ENCODE data around the gene FBLN2. TPM values are rescaled to one million over a fixed set of nuclear protein-coding genes. Genes with fewer than 3 reads are reported as not detected.

The FBLN2 gene
- total RNA-seq, 1 experiment from 2014 or later, result 33.6 TPM

- DNase-seq, result peak; percentile 86
- Histone ChIP-seq H3K36me3 (no peaks in the 10 kb centered on the region), H3K9me3 (0 out of 2 replicates have a peak, but pooled peaks cover 2% of the 10 kb centered on the region), H3K4me3 (no peak overlapping the region), H3K27me3 (no peaks in the 10 kb centered on the region)
These were observed 11.0 kb upstream of the FBLN2 start for GRCh38 chr3:13537909-13538296.

DNA sequence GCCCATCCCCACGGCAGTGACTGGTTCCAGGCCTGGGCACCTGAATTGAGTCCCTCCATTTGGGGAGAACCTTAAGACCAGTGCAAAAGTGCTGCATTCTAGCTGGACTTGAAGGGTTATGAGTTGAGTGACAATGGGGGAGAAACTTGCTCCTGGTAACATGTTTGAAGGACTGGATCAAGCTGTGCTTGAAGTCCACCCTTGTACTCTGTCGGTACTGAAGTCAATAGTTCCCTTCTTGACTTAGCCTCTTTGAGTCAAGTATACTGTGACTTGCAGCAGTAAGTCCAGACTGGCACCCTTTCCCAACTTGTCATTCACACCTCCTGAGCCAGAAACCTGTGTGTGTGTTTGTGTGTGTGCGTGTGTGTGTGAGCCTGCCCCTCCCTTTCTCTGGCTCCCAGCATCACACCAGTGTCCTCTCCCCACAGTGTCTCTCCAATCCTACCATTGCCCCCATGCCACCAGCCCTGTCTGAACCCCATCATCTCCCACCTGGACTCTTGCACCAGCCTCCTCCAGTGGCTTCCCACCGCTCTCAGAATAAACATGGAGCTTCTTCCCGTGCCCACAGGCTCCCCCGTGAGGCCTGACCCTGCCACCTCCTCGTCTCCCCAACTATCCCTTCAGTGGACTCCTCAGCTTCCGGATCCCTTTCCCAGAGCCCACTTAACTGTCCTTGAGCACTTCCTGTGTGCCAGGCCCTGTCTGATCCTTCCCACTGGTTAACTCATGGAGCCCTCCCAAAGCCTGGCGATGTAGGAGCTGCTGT is 10.2 kb upstream of the FBLN2 start:
- no peaks in the 10 kb centered on the region for H3K36me3 ChIP-seq
- H3K4me3 ChIP-seq, result no peak overlapping the region
- H3K9me3 ChIP-seq, result 0 out of 2 replicates have a peak, but pooled peaks cover 2% of the 10 kb centered on the region
- peak; percentile 43 for DNase-seq
- H3K27me3 ChIP-seq, result no peaks in the 10 kb centered on the region

DNA sequence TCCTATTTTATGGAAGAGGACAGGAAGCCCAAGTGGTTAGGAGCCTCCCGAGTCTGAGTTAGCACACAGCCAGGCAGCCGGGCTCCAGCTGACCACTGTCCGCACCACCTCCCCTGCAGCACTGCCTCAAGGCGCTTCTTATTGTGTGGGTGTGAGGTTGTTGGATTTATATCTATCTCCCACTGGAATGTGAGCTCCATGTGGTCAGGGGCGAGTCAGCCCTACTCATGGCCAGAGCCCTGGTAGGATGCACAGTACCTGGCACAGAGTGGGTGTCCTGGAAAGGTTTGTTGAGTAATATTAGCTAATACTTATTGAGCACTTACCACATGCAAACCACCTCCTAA is 9.7 kb upstream of the FBLN2 start:
- 0 out of 2 replicates have a peak, but pooled peaks cover 2% of the 10 kb centered on the region for H3K9me3 ChIP-seq
- H3K27me3 ChIP-seq, result no peaks in the 10 kb centered on the region
- DNase-seq, result peak; percentile 82
- H3K4me3 ChIP-seq, result no peak overlapping the region
- no peaks in the 10 kb centered on the region for H3K36me3 ChIP-seq

DNA sequence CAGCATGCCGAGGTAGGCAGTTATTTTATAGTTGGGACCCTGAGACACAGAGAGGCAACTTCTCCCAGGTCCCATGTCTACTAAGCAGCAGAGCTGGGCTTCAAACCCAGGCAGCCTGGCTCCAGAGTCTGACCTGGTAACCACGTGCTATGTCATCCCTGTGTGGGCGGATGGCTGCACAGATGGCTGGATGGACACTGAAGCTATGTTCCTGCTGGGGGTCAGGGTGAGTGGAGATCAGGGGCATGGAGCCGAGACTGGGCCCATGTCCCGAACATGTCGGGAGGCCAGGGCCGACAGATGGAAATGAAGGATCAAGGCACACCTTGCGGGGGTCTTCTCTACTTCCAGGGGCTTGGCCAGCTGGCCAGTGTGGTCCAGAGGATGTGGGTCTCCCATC is 9.3 kb upstream of the FBLN2 start:
- Histone ChIP-seq H3K27me3 (no peaks in the 10 kb centered on the region), H3K9me3 (0 out of 2 replicates have a peak, but pooled peaks cover 2% of the 10 kb centered on the region), H3K36me3 (no peaks in the 10 kb centered on the region), H3K4me3 (no peak overlapping the region)
- peak; percentile 66 for DNase-seq

GRCh38 chr3:13540297-13540995 is 8.5 kb upstream of the FBLN2 start:
- Histone ChIP-seq H3K36me3 (no peaks in the 10 kb centered on the region), H3K9me3 (0 out of 2 replicates have a peak, but pooled peaks cover 2% of the 10 kb centered on the region), H3K4me3 (no peak overlapping the region), H3K27me3 (no peaks in the 10 kb centered on the region)
- no peak for DNase-seq

GRCh38 chr3:13541691-13542090 is 7.2 kb upstream of the FBLN2 start:
- H3K4me3 ChIP-seq, result no peak overlapping the region
- DNase-seq, result no peak
- 0 out of 2 replicates have a peak, but pooled peaks cover 2% of the 10 kb centered on the region for H3K9me3 ChIP-seq
- H3K27me3 ChIP-seq, result no peaks in the 10 kb centered on the region
- no peaks in the 10 kb centered on the region for H3K36me3 ChIP-seq

DNA sequence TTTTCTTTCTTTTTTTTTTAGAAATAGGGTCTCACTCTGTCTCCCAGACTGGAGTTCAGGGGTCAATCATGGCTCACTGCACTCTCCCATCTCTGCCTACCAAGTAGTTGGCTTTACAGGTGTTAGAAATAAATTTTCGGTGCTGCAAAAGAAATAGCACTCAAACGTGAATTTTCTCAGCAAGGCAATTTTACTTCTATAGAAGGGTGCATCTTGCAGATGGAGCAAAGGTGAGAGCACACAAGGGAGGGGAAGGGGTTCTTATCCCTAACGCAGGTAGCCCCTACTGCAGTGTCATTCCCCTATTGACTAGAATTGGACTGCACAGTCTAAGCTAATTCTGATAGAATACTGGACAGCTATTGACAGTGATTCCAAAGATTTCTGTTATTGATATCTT is 6.8 kb upstream of the FBLN2 start:
- H3K4me3 ChIP-seq, result no peak overlapping the region
- no peak for DNase-seq
- no peaks in the 10 kb centered on the region for H3K27me3 ChIP-seq
- 0 out of 2 replicates have a peak, but pooled peaks cover 2% of the 10 kb centered on the region for H3K9me3 ChIP-seq
- no peaks in the 10 kb centered on the region for H3K36me3 ChIP-seq

DNA sequence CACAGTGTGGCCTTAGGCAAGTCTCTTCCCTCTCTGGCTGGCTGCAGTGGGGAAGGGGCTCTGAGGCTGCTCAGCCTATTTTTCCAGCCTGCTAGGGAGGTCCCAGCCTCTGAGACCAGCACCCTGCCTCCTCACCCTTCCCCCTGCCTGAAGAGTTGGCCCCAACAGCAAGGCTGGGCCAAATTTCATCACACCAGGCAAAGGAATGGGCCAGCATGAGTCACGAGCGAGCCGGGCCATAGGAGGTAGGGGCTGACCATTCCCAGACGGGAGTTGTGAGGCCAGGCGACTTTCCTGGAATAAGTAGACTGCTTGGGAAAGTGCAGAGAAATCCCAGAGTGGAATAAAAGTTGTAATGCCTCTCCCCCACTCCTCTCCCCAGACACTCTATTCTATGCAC is 5.7 kb upstream of the FBLN2 start:
- peak; percentile 93 for DNase-seq
- H3K9me3 ChIP-seq, result 0 out of 2 replicates have a peak, but pooled peaks cover 2% of the 10 kb centered on the region
- H3K36me3 ChIP-seq, result no peaks in the 10 kb centered on the region
- H3K4me3 ChIP-seq, result no peak overlapping the region
- H3K27me3 ChIP-seq, result no peaks in the 10 kb centered on the region

GRCh38 chr3:13544293-13544831 is 4.6 kb upstream of the FBLN2 start:
- Histone ChIP-seq H3K9me3 (0 out of 2 replicates have a peak, but pooled peaks cover 2% of the 10 kb centered on the region), H3K27me3 (no peaks in the 10 kb centered on the region), H3K4me3 (no peak overlapping the region), H3K36me3 (no peaks in the 10 kb centered on the region)
- DNase-seq, result peak; percentile 92

DNA sequence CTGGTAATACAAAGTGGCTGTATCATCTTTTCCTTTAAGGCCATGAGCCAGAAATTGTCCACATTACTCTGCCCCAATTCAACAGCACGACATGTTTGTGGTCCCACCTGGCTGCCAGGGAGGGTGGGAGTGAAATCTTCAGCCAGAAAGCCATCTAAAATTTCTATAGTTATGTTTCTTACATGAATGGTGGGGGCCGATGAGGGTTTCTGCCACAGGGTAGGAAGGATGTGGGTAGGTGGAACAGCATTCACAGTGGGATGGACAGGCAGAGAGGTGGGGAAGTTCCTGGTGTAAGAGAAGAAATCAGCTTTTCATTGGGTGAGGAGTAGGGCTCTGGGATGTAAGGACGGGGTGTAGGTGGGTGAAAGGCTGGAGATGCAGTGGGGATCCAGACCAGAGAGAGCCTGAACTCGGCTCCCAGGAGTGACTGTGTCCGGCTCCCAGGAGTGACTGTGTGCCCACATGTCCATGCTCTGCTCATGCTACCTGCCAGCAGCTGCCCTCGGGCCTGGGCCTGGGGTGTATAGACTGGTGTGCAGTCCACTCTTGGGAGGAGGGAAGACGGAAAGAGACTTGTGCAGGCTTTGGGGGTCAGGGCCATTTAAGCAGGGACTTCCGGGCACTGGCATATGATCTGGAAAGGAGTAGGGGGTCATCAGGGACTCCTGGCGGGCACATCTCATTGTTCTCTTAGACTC is 3.8 kb upstream of the FBLN2 start:
- no peak for DNase-seq
- no peaks in the 10 kb centered on the region for H3K27me3 ChIP-seq
- H3K9me3 ChIP-seq, result 0 out of 2 replicates have a peak, but pooled peaks cover 2% of the 10 kb centered on the region
- H3K36me3 ChIP-seq, result no peaks in the 10 kb centered on the region
- H3K4me3 ChIP-seq, result no peak overlapping the region

DNA sequence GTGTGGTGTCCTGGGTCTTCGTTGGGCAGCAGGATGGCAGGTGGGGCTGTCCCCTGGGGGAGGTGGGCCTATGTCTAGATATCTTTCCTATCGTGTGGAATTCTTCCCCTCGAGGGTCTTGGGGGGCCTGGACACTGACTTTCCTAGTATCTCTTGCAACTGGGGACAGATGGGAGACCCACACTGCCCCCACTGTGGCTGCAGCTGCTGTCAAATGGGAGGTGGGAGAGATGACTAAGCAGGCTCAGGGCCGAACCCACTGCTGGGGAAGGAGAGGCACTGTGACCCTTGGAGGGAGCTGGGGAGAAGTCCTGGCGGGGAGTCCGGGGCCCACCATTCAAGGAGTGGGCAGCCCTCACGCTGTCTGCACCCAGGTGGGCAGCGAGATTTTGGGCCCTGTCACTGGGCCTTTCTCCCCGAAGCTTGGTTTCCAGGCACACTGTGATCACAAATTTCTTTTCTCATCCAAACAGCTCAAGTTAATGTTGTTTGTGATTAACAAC is 2.9 kb upstream of the FBLN2 start:
- no peaks in the 10 kb centered on the region for H3K36me3 ChIP-seq
- no peaks in the 10 kb centered on the region for H3K27me3 ChIP-seq

GRCh38 chr3:13546667-13547171 is 2.2 kb upstream of the FBLN2 start:
- no peaks in the 10 kb centered on the region for H3K36me3 ChIP-seq
- H3K4me3 ChIP-seq, result no peak overlapping the region
- H3K27me3 ChIP-seq, result no peaks in the 10 kb centered on the region
- H3K9me3 ChIP-seq, result 0 out of 2 replicates have a peak, but pooled peaks cover under 1% of the 10 kb centered on the region
- peak; percentile 60 for DNase-seq

More for the DNA sequence above, 2.9 kb upstream of the FBLN2 start:
- no peak for DNase-seq
- H3K4me3 ChIP-seq, result no peak overlapping the region
- 0 out of 2 replicates have a peak, but pooled peaks cover 2% of the 10 kb centered on the region for H3K9me3 ChIP-seq

- no peaks in the 10 kb centered on the region for H3K27me3 ChIP-seq
- H3K4me3 ChIP-seq, result no peak overlapping the region
- DNase-seq, result peak; percentile 46
These were observed 1.1 kb upstream of the FBLN2 start for GRCh38 chr3:13547591-13548371.

DNA sequence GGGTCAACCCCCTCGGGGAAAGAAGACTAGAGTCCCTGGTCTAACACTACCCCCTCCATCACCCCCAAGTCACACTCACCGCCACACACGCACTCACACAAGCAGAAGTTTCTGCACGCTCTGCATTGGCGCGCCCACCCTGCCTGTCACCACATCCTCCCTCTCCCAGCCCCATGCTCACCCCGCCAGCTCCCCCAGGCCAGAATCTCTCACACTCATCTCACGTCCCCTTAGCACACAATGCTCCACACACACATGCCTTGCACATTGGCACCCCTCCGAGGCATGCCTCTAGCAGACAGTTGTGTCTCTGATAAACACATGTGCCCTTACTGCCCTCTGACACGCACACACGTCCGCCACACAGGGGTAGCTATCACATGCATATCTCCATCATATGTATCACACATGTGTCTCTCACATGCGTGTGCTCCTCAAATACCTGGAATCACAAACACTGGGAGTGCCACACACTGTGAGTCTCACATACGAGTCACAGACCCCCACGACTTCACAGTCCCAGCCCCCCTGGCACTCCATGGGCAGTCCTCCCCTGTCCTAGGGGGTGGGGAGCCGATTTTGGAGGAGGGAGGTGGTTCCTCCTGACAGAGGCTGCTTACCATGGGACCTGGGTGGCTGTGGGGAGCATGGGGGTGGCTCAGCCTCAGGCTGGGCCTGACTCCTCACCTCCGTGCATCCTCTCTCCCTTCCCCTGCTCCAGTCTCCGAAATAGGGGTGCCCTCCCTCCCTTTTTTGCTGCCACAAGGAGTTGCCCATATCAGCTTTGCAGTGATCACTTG is 898 bp downstream of the FBLN2 start:
- no peaks in the 10 kb centered on the region for H3K27me3 ChIP-seq
- DNase-seq, result no peak
- no peak overlapping the region for H3K4me3 ChIP-seq
- no peaks in the 10 kb centered on the region for H3K9me3 ChIP-seq
- no peaks in the 10 kb centered on the region for H3K36me3 ChIP-seq

More at GRCh38 chr3:13547591-13548371, 1.1 kb upstream of the FBLN2 start:
- Histone ChIP-seq H3K9me3 (no peaks in the 10 kb centered on the region), H3K36me3 (no peaks in the 10 kb centered on the region)

DNA sequence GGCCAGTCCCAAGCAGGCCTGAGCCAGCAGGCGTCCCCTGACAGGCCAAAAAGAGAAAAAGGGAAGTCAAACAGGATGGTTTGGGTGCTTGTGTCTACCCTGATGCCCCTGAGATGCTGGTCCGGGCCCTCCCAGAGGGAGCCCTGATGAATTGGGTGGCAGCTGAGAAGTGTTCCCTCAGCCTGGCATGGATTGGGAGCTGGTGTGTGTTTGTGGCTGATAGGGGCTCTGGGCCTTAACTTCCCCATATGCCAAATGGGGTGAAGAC is 1.4 kb downstream of the FBLN2 start:
- H3K9me3 ChIP-seq, result no peaks in the 10 kb centered on the region
- H3K27me3 ChIP-seq, result no peaks in the 10 kb centered on the region
- H3K4me3 ChIP-seq, result no peak overlapping the region
- H3K36me3 ChIP-seq, result no peaks in the 10 kb centered on the region
- DNase-seq, result no peak

Measured in MG63 (cell line).